Ramos (cell line): Measurements from ENCODE around the gene PARD3B.

Experiments
- in situ Hi-C: fragments of 300-500 bp; cut with MboI; formaldehyde crosslinking; loops from one replicate; pipeline ENCODE4 v1.14.3; 2022; ENCODE audit warnings: low sequenced_read_pairs; ENCODE audit not compliant: unreplicated experiment

Gene PARD3B

GRCh38 chr2:205077159-205077558 lies 531.9 kb downstream of the PARD3B start:
- in situ Hi-C loops = no loop called here

- in situ Hi-C loops = no loop called here
Measured at GRCh38 chr2:205078762-205079161, 533.5 kb downstream of the PARD3B start.

- in situ Hi-C loops = no loop called here
Measured at GRCh38 chr2:205079173-205079572, 533.9 kb downstream of the PARD3B start.

GRCh38 chr2:205086662-205087061 lies 541.4 kb downstream of the PARD3B start:
- in situ Hi-C loops = no loop called here

GRCh38 chr2:205087862-205088261 lies 542.6 kb downstream of the PARD3B start:
- in situ Hi-C loops = no loop called here

- in situ Hi-C loops = no loop called here
Measured at GRCh38 chr2:205089958-205090357, 544.7 kb downstream of the PARD3B start.

GRCh38 chr2:205091411-205091810 lies 546.1 kb downstream of the PARD3B start:
- in situ Hi-C loops = no loop called here

GRCh38 chr2:205094031-205094430 lies 548.8 kb downstream of the PARD3B start:
- in situ Hi-C loops = no loop called here

GRCh38 chr2:205103699-205104098 lies 558.4 kb downstream of the PARD3B start:
- in situ Hi-C loops = no loop called here

- in situ Hi-C loops = no loop called here
Measured at GRCh38 chr2:205107810-205108209, 562.5 kb downstream of the PARD3B start.

GRCh38 chr2:205115511-205115910 lies 570.2 kb downstream of the PARD3B start:
- in situ Hi-C loops = no loop called here

GRCh38 chr2:205117125-205117524 lies 571.9 kb downstream of the PARD3B start:
- in situ Hi-C loops = no loop called here

GRCh38 chr2:205119136-205119535 lies 573.9 kb downstream of the PARD3B start:
- in situ Hi-C loops = no loop called here

GRCh38 chr2:205128726-205129125 lies 583.5 kb downstream of the PARD3B start:
- in situ Hi-C loops = no loop called here

GRCh38 chr2:205129531-205129930 lies 584.3 kb downstream of the PARD3B start:
- in situ Hi-C loops = no loop called here

- in situ Hi-C loops = no loop called here
Measured at GRCh38 chr2:205130111-205130829, 585.0 kb downstream of the PARD3B start.

- in situ Hi-C loops = no loop called here
Measured at GRCh38 chr2:205133544-205133943, 588.3 kb downstream of the PARD3B start.

GRCh38 chr2:205138735-205139134 lies 593.5 kb downstream of the PARD3B start:
- in situ Hi-C loops = no loop called here

- in situ Hi-C loops = no loop called here
Measured at GRCh38 chr2:205139822-205140463, 594.7 kb downstream of the PARD3B start.

GRCh38 chr2:205141381-205141780 lies 596.1 kb downstream of the PARD3B start:
- in situ Hi-C loops = no loop called here

- in situ Hi-C loops = no loop called here
Measured at GRCh38 chr2:205145888-205146287, 600.6 kb downstream of the PARD3B start.

GRCh38 chr2:205148755-205149154 lies 603.5 kb downstream of the PARD3B start:
- in situ Hi-C loops = no loop called here
